ENCODE data around the gene BICC1.

The BICC1 gene

GRCh38 chr10:58715061-58715460 lies 202.4 kb downstream of the BICC1 start:
- FAIRE-seq, result no peak

GRCh38 chr10:58718596-58718995 lies 205.9 kb downstream of the BICC1 start:
- FAIRE-seq, result no peak

- FAIRE-seq, result no peak
Observed at GRCh38 chr10:58721601-58722281, 209.1 kb downstream of the BICC1 start.

GRCh38 chr10:58723186-58723585 lies 210.5 kb downstream of the BICC1 start:
- no peak for FAIRE-seq

- no peak for FAIRE-seq
Observed at GRCh38 chr10:58723966-58724365, 211.3 kb downstream of the BICC1 start.

GRCh38 chr10:58724781-58725180 lies 212.1 kb downstream of the BICC1 start:
- FAIRE-seq, result no peak

- no peak for FAIRE-seq
Observed at GRCh38 chr10:58725901-58726300, 213.2 kb downstream of the BICC1 start.

GRCh38 chr10:58727633-58728032 lies 215.0 kb downstream of the BICC1 start:
- no peak for FAIRE-seq

- no peak for FAIRE-seq
Observed at GRCh38 chr10:58731276-58731675, 218.6 kb downstream of the BICC1 start.

GRCh38 chr10:58733436-58733835 lies 220.8 kb downstream of the BICC1 start:
- no peak for FAIRE-seq

- no peak for FAIRE-seq
Observed at GRCh38 chr10:58734116-58734515, 221.4 kb downstream of the BICC1 start.

- FAIRE-seq, result no peak
Observed at GRCh38 chr10:58734664-58735063, 222.0 kb downstream of the BICC1 start.

- no peak for FAIRE-seq
Observed at GRCh38 chr10:58735087-58735486, 222.4 kb downstream of the BICC1 start.

GRCh38 chr10:58740620-58741369 lies 228.1 kb downstream of the BICC1 start:
- no peak for FAIRE-seq

GRCh38 chr10:58741673-58742072 lies 229.0 kb downstream of the BICC1 start:
- no peak for FAIRE-seq

- no peak for FAIRE-seq
Observed at GRCh38 chr10:58742141-58742540, 229.5 kb downstream of the BICC1 start.

- FAIRE-seq, result no peak
Observed at GRCh38 chr10:58743466-58744115, 230.9 kb downstream of the BICC1 start.

- no peak for FAIRE-seq
Observed at GRCh38 chr10:58746474-58747185, 234.0 kb downstream of the BICC1 start.

GRCh38 chr10:58747687-58748086 lies 235.0 kb downstream of the BICC1 start:
- no peak for FAIRE-seq

GRCh38 chr10:58752665-58753064 lies 240.0 kb downstream of the BICC1 start:
- no peak for FAIRE-seq

- FAIRE-seq, result no peak
Observed at GRCh38 chr10:58753425-58753824, 240.8 kb downstream of the BICC1 start.

GRCh38 chr10:58754469-58755339 lies 242.0 kb downstream of the BICC1 start:
- FAIRE-seq, result no peak

- FAIRE-seq, result no peak
Observed at GRCh38 chr10:58755340-58755610, 242.6 kb downstream of the BICC1 start.

All from colon (tissue), 2 donors.